GM19395 (cell line): Measurements from ENCODE around the gene VAMP3.

ENCODE experiments used
- ATAC-seq: cut with Tn5 transposase; IDR thresholded peaks from one replicate; pipeline ENCODE4 v1.9.1; 2021; ENCODE audit warnings: mild to moderate bottlenecking, moderate library complexity; ENCODE audit not compliant: unreplicated experiment

The VAMP3 gene

GRCh38 chr1:7810395-7810794 lies 39.3 kb downstream of the VAMP3 start:
- no peak for ATAC-seq

- no peak for ATAC-seq
These were observed 40.4 kb downstream of the VAMP3 start for GRCh38 chr1:7811476-7811875.

- ATAC-seq, result no peak
These were observed 42.7 kb downstream of the VAMP3 start for GRCh38 chr1:7813677-7814373.

- no peak for ATAC-seq
These were observed 50.2 kb downstream of the VAMP3 start for GRCh38 chr1:7821282-7821681.

- no peak for ATAC-seq
These were observed 53.6 kb downstream of the VAMP3 start for GRCh38 chr1:7824701-7825100.

- ATAC-seq, result no peak
These were observed 55.3 kb downstream of the VAMP3 start for GRCh38 chr1:7826363-7826762.

- no peak for ATAC-seq
These were observed 56.2 kb downstream of the VAMP3 start for GRCh38 chr1:7827126-7827955.
